HEK293 (cell line): ENCODE data around the gene VDAC1.

Experiments
- HOXD13 ChIP-seq: sonication (generic); formaldehyde crosslinking; IDR thresholded peaks from 2 replicates; pipeline ENCODE4 v1.8.0; 2022; ENCODE audit warnings: missing genetic modification reagents, borderline replicate concordance
- MZF1 ChIP-seq: fragments of 450-650 bp; formaldehyde crosslinking; IDR thresholded peaks from 2 replicates; pipeline ENCODE4 v1.5.1; 2017; ENCODE audit warnings: missing biosample characterization, missing genetic modification characterization, borderline replicate concordance
- ZBTB48 ChIP-seq: fragments of 450-650 bp; formaldehyde crosslinking; IDR thresholded peaks from 2 replicates; pipeline ENCODE4 v1.5.1; 2016; ENCODE audit warnings: missing biosample characterization, missing genetic modification characterization
- ZNF133 ChIP-seq: fragments of 450-650 bp; formaldehyde crosslinking; IDR thresholded peaks from 2 replicates; pipeline ENCODE4 v1.5.1; 2016; ENCODE audit warnings: missing biosample characterization, missing genetic modification characterization
- ZNF473 ChIP-seq: fragments of 450-650 bp; formaldehyde crosslinking; IDR thresholded peaks from 2 replicates; pipeline ENCODE4 v1.5.1; 2017; ENCODE audit warnings: missing biosample characterization, missing genetic modification characterization
- ZNF791 ChIP-seq: fragments of 450-650 bp; formaldehyde crosslinking; IDR thresholded peaks from 2 replicates; pipeline ENCODE4 v1.5.1; 2016; ENCODE audit warnings: missing biosample characterization, missing genetic modification characterization
- TF ChIP-seq, protein P1 (sequence below): fragments of 450-650 bp; formaldehyde crosslinking; IDR thresholded peaks from 2 replicates; pipeline ENCODE4 v1.5.1; 2016; ENCODE audit warnings: missing biosample characterization, missing genetic modification characterization
- TF ChIP-seq, protein P2 (sequence below): fragments of 450-650 bp; formaldehyde crosslinking; IDR thresholded peaks from 2 replicates; pipeline ENCODE4 v1.5.1; 2016; ENCODE audit warnings: missing biosample characterization, missing genetic modification characterization
- TF ChIP-seq, protein P3 (sequence below): sonication (generic); formaldehyde crosslinking; IDR thresholded peaks from 2 replicates; pipeline ENCODE4 v1.8.1; 2022; ENCODE audit warnings: mild to moderate bottlenecking, moderate library complexity, missing genetic modification reagents
- TF ChIP-seq, protein P4 (sequence below): fragments of 450-650 bp; formaldehyde crosslinking; IDR thresholded peaks from 2 replicates; pipeline ENCODE4 v1.5.1; 2016; ENCODE audit warnings: missing biosample characterization, missing genetic modification characterization, low read depth

DNA sequence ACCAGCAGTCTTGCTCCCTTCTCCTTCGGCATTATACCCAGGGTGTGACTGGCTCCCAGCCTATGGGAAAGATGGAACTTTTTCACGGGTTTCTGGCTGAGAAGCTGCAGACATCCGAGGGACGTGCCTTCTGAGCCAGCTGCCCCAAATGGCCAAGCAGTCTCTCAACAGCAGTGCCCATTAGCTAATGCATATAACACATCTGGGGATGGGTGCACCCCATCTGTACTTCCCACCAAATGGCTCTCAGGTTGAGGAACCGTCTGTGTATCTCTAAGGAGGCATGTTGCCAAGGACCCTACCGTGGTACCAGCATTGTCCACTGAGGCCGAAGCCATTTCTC lies 61.3 kb downstream of the VDAC1 start:
- TF ChIP-seq, protein P1, sequence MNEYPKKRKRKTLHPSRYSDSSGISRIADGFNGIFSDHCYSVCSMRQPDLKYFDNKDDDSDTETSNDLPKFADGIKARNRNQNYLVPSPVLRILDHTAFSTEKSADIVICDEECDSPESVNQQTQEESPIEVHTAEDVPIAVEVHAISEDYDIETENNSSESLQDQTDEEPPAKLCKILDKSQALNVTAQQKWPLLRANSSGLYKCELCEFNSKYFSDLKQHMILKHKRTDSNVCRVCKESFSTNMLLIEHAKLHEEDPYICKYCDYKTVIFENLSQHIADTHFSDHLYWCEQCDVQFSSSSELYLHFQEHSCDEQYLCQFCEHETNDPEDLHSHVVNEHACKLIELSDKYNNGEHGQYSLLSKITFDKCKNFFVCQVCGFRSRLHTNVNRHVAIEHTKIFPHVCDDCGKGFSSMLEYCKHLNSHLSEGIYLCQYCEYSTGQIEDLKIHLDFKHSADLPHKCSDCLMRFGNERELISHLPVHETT (tag by site-specific recombination): no peak
- TF ChIP-seq, protein P2, sequence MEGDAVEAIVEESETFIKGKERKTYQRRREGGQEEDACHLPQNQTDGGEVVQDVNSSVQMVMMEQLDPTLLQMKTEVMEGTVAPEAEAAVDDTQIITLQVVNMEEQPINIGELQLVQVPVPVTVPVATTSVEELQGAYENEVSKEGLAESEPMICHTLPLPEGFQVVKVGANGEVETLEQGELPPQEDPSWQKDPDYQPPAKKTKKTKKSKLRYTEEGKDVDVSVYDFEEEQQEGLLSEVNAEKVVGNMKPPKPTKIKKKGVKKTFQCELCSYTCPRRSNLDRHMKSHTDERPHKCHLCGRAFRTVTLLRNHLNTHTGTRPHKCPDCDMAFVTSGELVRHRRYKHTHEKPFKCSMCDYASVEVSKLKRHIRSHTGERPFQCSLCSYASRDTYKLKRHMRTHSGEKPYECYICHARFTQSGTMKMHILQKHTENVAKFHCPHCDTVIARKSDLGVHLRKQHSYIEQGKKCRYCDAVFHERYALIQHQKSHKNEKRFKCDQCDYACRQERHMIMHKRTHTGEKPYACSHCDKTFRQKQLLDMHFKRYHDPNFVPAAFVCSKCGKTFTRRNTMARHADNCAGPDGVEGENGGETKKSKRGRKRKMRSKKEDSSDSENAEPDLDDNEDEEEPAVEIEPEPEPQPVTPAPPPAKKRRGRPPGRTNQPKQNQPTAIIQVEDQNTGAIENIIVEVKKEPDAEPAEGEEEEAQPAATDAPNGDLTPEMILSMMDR (tag by site-specific recombination): no peak
- TF ChIP-seq, protein P3, sequence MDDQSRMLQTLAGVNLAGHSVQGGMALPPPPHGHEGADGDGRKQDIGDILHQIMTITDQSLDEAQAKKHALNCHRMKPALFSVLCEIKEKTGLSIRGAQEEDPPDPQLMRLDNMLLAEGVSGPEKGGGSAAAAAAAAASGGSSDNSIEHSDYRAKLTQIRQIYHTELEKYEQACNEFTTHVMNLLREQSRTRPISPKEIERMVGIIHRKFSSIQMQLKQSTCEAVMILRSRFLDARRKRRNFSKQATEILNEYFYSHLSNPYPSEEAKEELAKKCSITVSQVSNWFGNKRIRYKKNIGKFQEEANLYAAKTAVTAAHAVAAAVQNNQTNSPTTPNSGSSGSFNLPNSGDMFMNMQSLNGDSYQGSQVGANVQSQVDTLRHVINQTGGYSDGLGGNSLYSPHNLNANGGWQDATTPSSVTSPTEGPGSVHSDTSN (CRISPR knock-in tag): no peak
- TF ChIP-seq HOXD13 (CRISPR knock-in tag) (no peak), ZNF133 (tag by site-specific recombination) (no peak), ZBTB48 (no peak), ZNF791 (tag by site-specific recombination) (no peak), MZF1 (no peak), ZNF473 (tag by site-specific recombination) (no peak)
- TF ChIP-seq, protein P4, sequence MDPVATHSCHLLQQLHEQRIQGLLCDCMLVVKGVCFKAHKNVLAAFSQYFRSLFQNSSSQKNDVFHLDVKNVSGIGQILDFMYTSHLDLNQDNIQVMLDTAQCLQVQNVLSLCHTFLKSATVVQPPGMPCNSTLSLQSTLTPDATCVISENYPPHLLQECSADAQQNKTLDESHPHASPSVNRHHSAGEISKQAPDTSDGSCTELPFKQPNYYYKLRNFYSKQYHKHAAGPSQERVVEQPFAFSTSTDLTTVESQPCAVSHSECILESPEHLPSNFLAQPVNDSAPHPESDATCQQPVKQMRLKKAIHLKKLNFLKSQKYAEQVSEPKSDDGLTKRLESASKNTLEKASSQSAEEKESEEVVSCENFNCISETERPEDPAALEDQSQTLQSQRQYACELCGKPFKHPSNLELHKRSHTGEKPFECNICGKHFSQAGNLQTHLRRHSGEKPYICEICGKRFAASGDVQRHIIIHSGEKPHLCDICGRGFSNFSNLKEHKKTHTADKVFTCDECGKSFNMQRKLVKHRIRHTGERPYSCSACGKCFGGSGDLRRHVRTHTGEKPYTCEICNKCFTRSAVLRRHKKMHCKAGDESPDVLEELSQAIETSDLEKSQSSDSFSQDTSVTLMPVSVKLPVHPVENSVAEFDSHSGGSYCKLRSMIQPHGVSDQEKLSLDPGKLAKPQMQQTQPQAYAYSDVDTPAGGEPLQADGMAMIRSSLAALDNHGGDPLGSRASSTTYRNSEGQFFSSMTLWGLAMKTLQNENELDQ: no peak
